Head of caudate nucleus (tissue), 42 donors: ENCODE results near the gene PINK1.

Experiments
- DNase-seq, 42 donors: peaks; one replicate each; pipeline versions ENCODE4 v3.0.0 to v3.0.0-alpha.2; 2020 to 2021; ENCODE audit warnings: mixed read lengths in 7 of 42
- intact Hi-C: fragments of 100-400 bp; cut with DNase I; formaldehyde crosslinking; loops from one replicate; pipeline ENCODE4 v1.15.0; 2022

Gene PINK1

DNA sequence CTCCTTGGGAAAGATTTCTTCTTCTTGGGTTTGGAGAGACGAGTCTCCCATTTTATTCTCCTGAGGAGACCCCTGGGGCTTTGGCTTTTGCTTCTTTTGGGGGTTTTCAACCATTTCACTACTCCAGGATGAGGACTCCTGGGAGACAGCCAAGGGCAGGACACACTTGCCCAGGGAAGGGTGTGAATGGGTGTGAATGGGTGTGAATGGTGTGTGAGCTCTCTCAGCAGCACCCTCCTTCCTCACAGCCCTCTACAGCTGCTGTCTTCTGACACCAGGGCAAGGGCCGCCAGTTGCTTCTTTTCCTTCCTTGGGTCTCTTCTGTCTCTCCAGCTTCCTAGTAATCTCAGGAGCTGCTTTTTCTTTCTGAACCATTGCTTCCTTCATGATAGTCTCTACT lies 60.4 kb downstream of the PINK1 start:
- intact Hi-C loops, result no loop called here
- no peak for DNase-seq

- peak in 14 of 42 donors; percentile 19 to 72 (median 43) for DNase-seq
These were observed 62.3 kb downstream of the PINK1 start for GRCh38 chr1:20695515-20695914.

DNA sequence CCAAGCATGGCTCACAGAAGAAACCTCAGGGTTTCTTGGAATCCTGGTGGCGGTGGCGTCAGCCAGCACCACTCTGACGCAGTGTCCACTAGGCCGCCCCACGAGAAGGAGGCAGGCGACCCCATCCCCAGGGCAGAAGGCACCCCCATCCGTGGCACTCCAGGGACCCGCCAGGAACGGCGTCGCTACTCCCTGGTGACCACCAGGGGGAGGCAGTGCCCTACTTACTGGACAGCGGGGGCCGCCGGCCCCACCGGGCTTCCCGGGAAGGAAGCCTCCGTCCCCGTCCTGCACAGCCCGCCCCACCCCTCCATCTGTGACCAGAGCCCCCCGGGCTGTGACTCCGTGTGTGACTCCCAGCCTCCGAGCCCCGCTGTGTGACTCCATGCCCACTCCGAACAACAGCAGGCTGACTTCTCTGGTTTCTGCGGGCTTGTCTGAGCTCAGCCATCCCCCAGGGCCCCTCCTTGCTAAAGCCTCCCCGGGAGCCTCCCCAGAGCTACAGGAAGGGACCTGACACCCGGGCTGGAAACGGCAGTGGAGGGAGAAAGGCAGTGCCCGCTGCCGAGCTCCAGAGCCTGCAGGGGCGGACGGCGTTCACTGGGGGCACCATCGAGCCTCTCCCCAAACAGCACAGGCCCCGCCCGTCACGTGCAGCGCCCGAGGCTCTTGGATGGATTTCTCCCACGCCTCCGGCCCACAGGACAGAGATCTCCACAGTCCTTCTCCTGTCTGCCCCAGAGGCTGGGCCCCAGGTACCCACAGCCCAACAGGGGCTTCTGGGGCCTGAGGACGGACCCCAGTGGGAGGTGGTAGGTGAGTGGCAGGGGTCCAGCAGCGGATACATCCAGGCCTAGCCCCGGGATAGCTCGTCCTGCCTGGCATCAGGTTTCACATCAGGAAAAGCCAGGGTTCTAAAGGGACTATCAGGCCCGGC lies 63.4 kb downstream of the PINK1 start:
- intact Hi-C loops, result loop anchor here (5.0 kb wide), 1 partner anchor 501 kb away; no protein-coding TSS in a partner anchor
- DNase-seq, result peak; percentile 56 to 90 (median 82)

More at GRCh38 chr1:20695515-20695914, 62.3 kb downstream of the PINK1 start:
- intact Hi-C loops, result loop anchor here (5.0 kb wide), 1 partner anchor 502 kb away; no protein-coding TSS in a partner anchor

- DNase-seq, result no peak
- intact Hi-C loops, result loop anchor here (5.0 kb wide), 1 partner anchor 500 kb away; no protein-coding TSS in a partner anchor
These were observed 64.3 kb downstream of the PINK1 start for GRCh38 chr1:20697563-20697962.

DNA sequence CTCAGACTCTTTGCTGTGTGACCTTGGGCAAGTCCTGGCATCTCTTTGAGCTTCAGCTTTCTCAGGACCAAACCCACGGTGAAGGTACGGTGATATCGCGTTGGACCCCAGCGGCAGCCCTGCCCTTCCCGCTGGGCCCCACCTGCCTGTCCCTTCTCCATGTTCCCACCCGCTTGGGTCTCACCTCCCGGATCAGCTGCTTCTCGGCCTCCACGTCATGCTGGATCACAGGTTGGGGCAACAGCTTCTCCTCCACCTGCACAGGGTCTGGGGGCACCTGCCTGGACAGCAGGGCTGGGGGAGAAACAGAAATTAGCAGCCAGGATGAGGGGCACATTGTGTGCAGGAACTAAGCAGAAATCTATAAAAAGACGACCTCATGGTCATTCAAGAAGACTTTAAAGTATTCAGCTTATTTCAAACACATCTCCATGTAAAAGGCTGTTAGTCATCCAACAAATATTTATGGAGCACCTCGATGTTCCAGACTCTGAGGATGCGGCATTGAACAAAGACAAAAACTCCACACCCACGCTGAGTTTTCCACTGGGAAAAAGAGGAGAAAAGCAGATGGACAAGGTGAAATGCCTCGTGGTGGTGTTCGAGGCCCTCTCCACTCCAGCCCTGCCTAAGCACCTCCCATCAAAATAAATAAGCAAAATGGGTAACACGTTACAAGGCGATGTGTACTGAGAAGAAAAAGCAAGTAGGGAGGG lies 65.1 kb downstream of the PINK1 start:
- intact Hi-C loops, result loop anchor here (5.0 kb wide), 1 partner anchor 499 kb away; no protein-coding TSS in a partner anchor

DNA sequence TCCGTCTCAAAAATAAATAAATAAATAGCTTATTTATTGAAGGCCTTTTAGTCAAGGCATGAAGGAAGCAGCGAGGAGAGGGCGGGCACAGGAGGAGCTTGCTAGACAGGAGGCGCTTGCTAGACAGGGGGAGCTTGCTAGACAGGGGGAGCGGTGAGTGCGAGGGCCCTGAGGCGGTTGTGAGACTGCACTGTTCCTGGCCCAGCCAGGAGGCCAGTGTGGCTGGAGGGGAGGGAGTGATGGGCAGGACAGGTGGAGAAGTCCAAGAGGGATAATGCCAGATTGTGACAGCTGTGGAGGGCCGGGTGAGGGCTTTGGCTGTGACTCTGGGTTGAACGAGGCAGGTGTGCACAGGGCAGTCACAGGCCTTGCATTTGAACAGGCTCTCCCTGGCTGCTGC lies 66.3 kb downstream of the PINK1 start:
- no peak for DNase-seq

More for the DNA sequence above, 65.1 kb downstream of the PINK1 start:
- no peak for DNase-seq

GRCh38 chr1:20700636-20701215 lies 67.5 kb downstream of the PINK1 start:
- intact Hi-C loops, result no loop called here
- DNase-seq, result peak in 1 of 42 donors; percentile 1

More for the DNA sequence above, 66.3 kb downstream of the PINK1 start:
- intact Hi-C loops, result loop anchor here (5.0 kb wide), 1 partner anchor 498 kb away; no protein-coding TSS in a partner anchor
